Right lobe of liver (tissue), 4 donors: ENCODE data around the gene ANLN.

Experiments
- CTCF ChIP-seq, 4 donors: fragments of 200-600 bp in 3 of 4; fragments of 450-650 bp in 1 of 4; IDR thresholded peaks; one replicate each; pipeline versions ENCODE4 v1.5.1 to v1.8.0; 2016 to 2022; ENCODE audit warnings: antibody characterized with exemption in 4 of 4, mild to moderate bottlenecking in 2 of 4
- POLR2A ChIP-seq: fragments of 450-650 bp; IDR thresholded peaks from one replicate; pipeline ENCODE4 v1.6.1; 2017; ENCODE audit warnings: antibody characterized with exemption, mild to moderate bottlenecking
- donor health status: DM: no; HTN: no; CAD: no.
- donor health status: DM: no; HTN: no; CAD: no.
- donor health status: DM: no; HTN: yes; CAD: no.

- TF ChIP-seq POLR2A (no peak), CTCF (IDR thresholded peaks at IDR 0.05) (no peak)
Observed at GRCh38 chr7:36400606-36401005, 10.9 kb downstream of the ANLN start.
